HFFc6 (cell line): ENCODE results near the gene MYRIP. TPM values are rescaled to one million over a fixed set of nuclear protein-coding genes. Genes with fewer than 3 reads are reported as not detected.
"Not testable (repeated sequence)": the region's sequence is repeated elsewhere in the genome, so short reads cannot be mapped to it uniquely, and the experiment has no call there.

Experiments
- DNase-seq: peaks from one replicate; pipeline ENCODE4 v3.0.0-alpha.2; 2018
- H3K27ac Mint-ChIP-seq: 2 replicates; pipeline ENCODE4 v1.8.0; 2020; ENCODE audit warnings: mild to moderate bottlenecking, mixed read lengths
- H3K27me3 Mint-ChIP-seq: 2 replicates; pipeline ENCODE4 v1.8.0; 2021; ENCODE audit warnings: mild to moderate bottlenecking, moderate library complexity, mixed read lengths; ENCODE audit not compliant: insufficient read depth
- H3K36me3 Mint-ChIP-seq: 2 replicates; pipeline ENCODE4 v1.8.0; 2021; ENCODE audit warnings: low read depth, mixed read lengths
- H3K4me1 Mint-ChIP-seq: 2 replicates; pipeline ENCODE4 v1.8.0; 2020; ENCODE audit warnings: low read depth, mixed read lengths
- H3K4me3 Mint-ChIP-seq: 2 replicates; pipeline ENCODE4 v1.8.0; 2020; ENCODE audit warnings: mild to moderate bottlenecking, moderate library complexity, mixed read lengths
- H3K9me3 Mint-ChIP-seq: 2 replicates; pipeline ENCODE4 v1.8.0; 2020; ENCODE audit warnings: mild to moderate bottlenecking, mixed read lengths
- CTCF ChIP-seq: fragments of 200-600 bp; sonication (generic); IDR thresholded peaks from 2 replicates; pipeline ENCODE4 v1.5.0; 2021; ENCODE audit warnings: antibody characterized with exemption, mild to moderate bottlenecking
- total RNA-seq, 6 experiments: library from RNA; stranded (reverse); fragmentation: NEBNext Ultra II Directional; extraction: Animal tissue kit (Norgen Biotek cat#: 25700); gene quantifications; 2 replicates in 1 of 6; 3 replicates in 5 of 6; pipeline ENCODE4 v1.2.3, GENCODE V29; 2021

MYRIP gene
- total RNA-seq, 6 experiments from 2014 or later = 0.07 to 0.28 (median 0.13) TPM; not detected in 1

- H3K4me1 Mint-ChIP-seq = no peaks in the 10 kb centered on the region
- H3K27me3 Mint-ChIP-seq = peaks cover 5% of the 10 kb centered on the region; the same call in 1 of the 2 replicates
- no peak for DNase-seq
- TF ChIP-seq CTCF = no peak
- no peaks in the 10 kb centered on the region for H3K9me3 Mint-ChIP-seq
- no peaks in the 10 kb centered on the region for H3K36me3 Mint-ChIP-seq
- H3K27ac Mint-ChIP-seq = no peak overlapping the region
- no peak overlapping the region for H3K4me3 Mint-ChIP-seq
These were observed 459.6 kb downstream of the MYRIP start for GRCh38 chr3:40268802-40269524.

GRCh38 chr3:40278791-40279190 is 469.4 kb downstream of the MYRIP start:
- DNase-seq = no peak
- Mint-ChIP-seq H3K4me3 (no peak overlapping the region), H3K36me3 (no peaks in the 10 kb centered on the region), H3K27ac (no peak overlapping the region), H3K4me1 (no peaks in the 10 kb centered on the region), H3K27me3 (no peaks in the 10 kb centered on the region; the same call in none of the 2 replicates), H3K9me3 (no peaks in the 10 kb centered on the region)
- no peak for TF ChIP-seq CTCF

DNA sequence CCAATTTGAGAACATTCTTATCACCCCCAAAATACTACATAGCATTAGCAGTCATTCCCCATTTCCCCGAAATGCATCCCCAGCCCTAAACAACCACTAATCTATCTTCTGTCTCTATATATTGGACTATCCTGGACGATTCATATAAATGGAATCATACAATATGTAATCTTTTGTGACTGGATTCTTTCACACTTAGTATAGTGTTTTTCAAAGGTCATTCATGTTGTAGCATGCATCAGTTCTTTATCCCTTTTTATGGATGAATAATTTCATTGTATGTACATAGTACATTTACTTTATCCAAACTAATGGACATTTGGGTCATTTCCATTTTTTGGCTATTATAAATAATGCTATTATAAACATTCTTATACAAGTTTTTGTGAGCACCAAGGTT is 472.6 kb downstream of the MYRIP start:
- Mint-ChIP-seq H3K4me1 (no peaks in the 10 kb centered on the region), H3K4me3 (no peak overlapping the region), H3K9me3 (no peaks in the 10 kb centered on the region), H3K36me3 (no peaks in the 10 kb centered on the region), H3K27ac (no peak overlapping the region), H3K27me3 (peaks cover 3% of the 10 kb centered on the region; the same call in 1 of the 2 replicates)
- TF ChIP-seq CTCF = no peak
- DNase-seq = no peak

DNA sequence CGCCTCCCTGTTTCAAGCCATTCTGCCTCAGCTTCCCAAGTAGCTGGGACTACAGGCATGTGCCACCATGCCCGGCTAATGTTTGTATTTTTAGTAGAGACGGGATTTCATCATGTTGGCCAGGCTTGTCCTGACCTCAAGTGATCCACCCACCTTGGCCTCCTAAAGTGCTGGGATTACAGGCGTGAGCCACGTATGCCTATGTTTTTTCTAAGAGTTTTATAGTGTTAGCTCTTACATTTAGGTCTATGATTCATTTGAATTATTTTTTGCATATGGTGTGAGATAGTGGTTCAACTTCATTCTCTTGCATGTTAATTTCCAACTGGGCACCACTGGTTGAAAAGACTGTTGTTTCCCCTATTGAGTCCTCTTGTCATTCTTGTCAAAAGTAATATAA is 473.6 kb downstream of the MYRIP start:
- not testable (repeated sequence) for H3K27me3 Mint-ChIP-seq, H3K9me3 Mint-ChIP-seq, H3K36me3 Mint-ChIP-seq, H3K4me3 Mint-ChIP-seq, DNase-seq, H3K27ac Mint-ChIP-seq, H3K4me1 Mint-ChIP-seq

- H3K4me3 Mint-ChIP-seq = no peak overlapping the region
- H3K27ac Mint-ChIP-seq = no peak overlapping the region
- no peaks in the 10 kb centered on the region for H3K4me1 Mint-ChIP-seq
- no peaks in the 10 kb centered on the region for H3K9me3 Mint-ChIP-seq
- H3K36me3 Mint-ChIP-seq = no peaks in the 10 kb centered on the region
- no peak for TF ChIP-seq CTCF
- DNase-seq = no peak
- H3K27me3 Mint-ChIP-seq = peaks cover 3% of the 10 kb centered on the region
These were observed 477.8 kb downstream of the MYRIP start for GRCh38 chr3:40287248-40287647.

DNA sequence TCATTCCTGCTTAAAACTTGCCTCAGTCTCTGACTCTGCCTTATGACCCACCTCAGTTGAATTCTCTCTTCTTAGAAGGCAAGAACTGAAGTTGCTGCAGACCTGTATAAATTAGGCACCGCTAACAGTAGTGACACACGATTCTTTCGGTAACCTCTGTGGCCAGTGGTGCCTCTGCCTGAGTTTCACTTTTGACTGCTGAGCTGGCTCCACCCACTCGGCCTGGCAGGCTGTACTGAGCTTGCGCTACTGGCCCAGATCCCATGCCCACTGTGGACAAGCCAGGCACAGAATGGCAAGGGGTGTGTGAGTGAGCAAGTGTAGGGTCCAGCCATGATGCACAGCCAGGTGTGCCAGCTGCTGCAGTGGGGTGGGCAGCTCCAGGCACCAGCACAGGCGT is 481.0 kb downstream of the MYRIP start:
- TF ChIP-seq CTCF = no peak
- H3K27ac Mint-ChIP-seq = no peak overlapping the region
- H3K9me3 Mint-ChIP-seq = no peaks in the 10 kb centered on the region
- no peaks in the 10 kb centered on the region for H3K36me3 Mint-ChIP-seq
- DNase-seq = no peak
- peaks cover 2% of the 10 kb centered on the region for H3K27me3 Mint-ChIP-seq
- H3K4me3 Mint-ChIP-seq = no peak overlapping the region
- H3K4me1 Mint-ChIP-seq = no peaks in the 10 kb centered on the region
